ENCODE measurements around the gene SLC44A4.

GRCh38 chr6:31850765-31851484 lies 27.9 kb downstream of the SLC44A4 start:
- TF ChIP-seq CTCF (IDR thresholded peaks at IDR 0.05; ENCODE audit: low read depth, low read length) (no peak), EZH2phosphoT487 (IDR thresholded peaks at IDR 0.05; ENCODE audit: low read depth) (no peak)

All from OCI-LY3 (cell line).